Measurements from ENCODE around the gene RBM14. TPM values are rescaled to one million over a fixed set of nuclear protein-coding genes. Genes with fewer than 3 reads are reported as not detected.
"Not testable (repeated sequence)": the region's sequence is repeated elsewhere in the genome, so short reads cannot be mapped to it uniquely, and the experiment has no call there.

Gene RBM14
- polyA plus RNA-seq, 1 donor (not counting 4 experiments of a cell fraction or from before 2014, with no cell fraction given), result 16.6 TPM

GRCh38 chr11:66586136-66586535 lies 30.3 kb upstream of the RBM14 start:
- no peaks in the 10 kb centered on the region for H4K20me1 ChIP-seq (ENCODE audit: control insufficient read depth, extremely low read depth, insufficient read depth, low read length)
- H3K9ac ChIP-seq (ENCODE audit: control insufficient read depth, extremely low read depth, insufficient read depth, low read length), result no peak overlapping the region
- no peak overlapping the region for H3K27ac ChIP-seq (ENCODE audit: control insufficient read depth, insufficient read depth, low read length)
- H3K4me1 ChIP-seq (ENCODE audit: control insufficient read depth, extremely low read depth, insufficient read depth, low read length), result no peaks in the 10 kb centered on the region
- no peak overlapping the region for H3K4me2 ChIP-seq (ENCODE audit: control insufficient read depth, extremely low read depth, insufficient read depth, low read depth, low read length)
- dilution Hi-C loops (cut with MboI; ENCODE audit: extremely low pct_ligation_motif_present, low sequenced_read_pairs), result no loop called here
- H3K9me1 ChIP-seq (ENCODE audit: control insufficient read depth, extremely low read depth, insufficient read depth, low read length), result no peaks in the 10 kb centered on the region
- FAIRE-seq (no peak), DNase-seq (ENCODE audit: low read depth, low spot score) (no peak)
- no peaks in the 10 kb centered on the region for H3K36me3 ChIP-seq (ENCODE audit: control insufficient read depth in 2 of 2, extremely low read depth in 1 of 2, insufficient read depth in 2 of 2, low read length in 2 of 2)
- H3K4me3 ChIP-seq (ENCODE audit: control insufficient read depth in 2 of 3, extremely low read depth in 1 of 3, insufficient read depth in 2 of 3, low read depth in 1 of 3, low read length in 3 of 3), result no peak overlapping the region
- H3K27me3 ChIP-seq (ENCODE audit: control insufficient read depth, extremely low read depth, insufficient read depth, low read length), result no peaks in the 10 kb centered on the region
- no peaks in the 10 kb centered on the region for H3K9me3 ChIP-seq (ENCODE audit: control insufficient read depth, low read depth, low read length)
- TF ChIP-seq CTCF (optimal IDR thresholded peaks at IDR 0.05 in 1 of 3, IDR thresholded peaks at IDR 0.05 in 1 of 3, conservative IDR thresholded peaks at IDR 0.05 in 1 of 3; ENCODE audit: extremely low read depth in 1 of 3, insufficient read depth in 2 of 3, low read length in 3 of 3) (no peak), EZH2 (IDR thresholded peaks at IDR 0.05; ENCODE audit: low read length) (no peak)
- no peaks in the 10 kb centered on the region for H3K79me2 ChIP-seq (ENCODE audit: control insufficient read depth, insufficient read depth, low read length)
- no peak overlapping the region for H2AFZ ChIP-seq (ENCODE audit: control insufficient read depth, low read length)

- H3K79me2 ChIP-seq (ENCODE audit: control insufficient read depth, insufficient read depth, low read length); H3K9ac ChIP-seq (ENCODE audit: control insufficient read depth, extremely low read depth, insufficient read depth, low read length); H3K9me3 ChIP-seq (ENCODE audit: control insufficient read depth, low read depth, low read length); H3K27ac ChIP-seq (ENCODE audit: control insufficient read depth, insufficient read depth, low read length); DNase-seq (ENCODE audit: low read depth, low spot score); H3K4me3 ChIP-seq (ENCODE audit: control insufficient read depth in 2 of 3, extremely low read depth in 1 of 3, insufficient read depth in 2 of 3, low read depth in 1 of 3, low read length in 3 of 3); dilution Hi-C loops (cut with MboI; ENCODE audit: extremely low pct_ligation_motif_present, low sequenced_read_pairs); H2AFZ ChIP-seq (ENCODE audit: control insufficient read depth, low read length); H4K20me1 ChIP-seq (ENCODE audit: control insufficient read depth, extremely low read depth, insufficient read depth, low read length); H3K36me3 ChIP-seq (ENCODE audit: control insufficient read depth in 2 of 2, extremely low read depth in 1 of 2, insufficient read depth in 2 of 2, low read length in 2 of 2); H3K27me3 ChIP-seq (ENCODE audit: control insufficient read depth, extremely low read depth, insufficient read depth, low read length); H3K4me2 ChIP-seq (ENCODE audit: control insufficient read depth, extremely low read depth, insufficient read depth, low read depth, low read length); FAIRE-seq; H3K9me1 ChIP-seq (ENCODE audit: control insufficient read depth, extremely low read depth, insufficient read depth, low read length): not testable (repeated sequence)
- peaks cover 11% of the 10 kb centered on the region for H3K4me1 ChIP-seq (ENCODE audit: control insufficient read depth, extremely low read depth, insufficient read depth, low read length)
These were observed 27.1 kb upstream of the RBM14 start for GRCh38 chr11:66589315-66589714.

GRCh38 chr11:66589996-66590675 lies 26.3 kb upstream of the RBM14 start:
- H3K4me2 ChIP-seq (ENCODE audit: control insufficient read depth, extremely low read depth, insufficient read depth, low read depth, low read length), result no peak overlapping the region
- no peak for DNase-seq (ENCODE audit: low read depth, low spot score)
- peaks cover 11% of the 10 kb centered on the region for H3K4me1 ChIP-seq (ENCODE audit: control insufficient read depth, extremely low read depth, insufficient read depth, low read length)
- FAIRE-seq, result no peak
- no peaks in the 10 kb centered on the region for H3K27me3 ChIP-seq (ENCODE audit: control insufficient read depth, extremely low read depth, insufficient read depth, low read length)
- no peaks in the 10 kb centered on the region for H3K9me1 ChIP-seq (ENCODE audit: control insufficient read depth, extremely low read depth, insufficient read depth, low read length)
- H3K27ac ChIP-seq (ENCODE audit: control insufficient read depth, insufficient read depth, low read length), result no peak overlapping the region
- no peak overlapping the region for H2AFZ ChIP-seq (ENCODE audit: control insufficient read depth, low read length)
- no peaks in the 10 kb centered on the region for H3K36me3 ChIP-seq (ENCODE audit: control insufficient read depth in 2 of 2, extremely low read depth in 1 of 2, insufficient read depth in 2 of 2, low read length in 2 of 2)
- H3K79me2 ChIP-seq (ENCODE audit: control insufficient read depth, insufficient read depth, low read length), result peaks cover 6% of the 10 kb centered on the region
- TF ChIP-seq CTCF (optimal IDR thresholded peaks at IDR 0.05 in 1 of 3, IDR thresholded peaks at IDR 0.05 in 1 of 3, conservative IDR thresholded peaks at IDR 0.05 in 1 of 3; ENCODE audit: extremely low read depth in 1 of 3, insufficient read depth in 2 of 3, low read length in 3 of 3), result no peak
- TF ChIP-seq EZH2 (IDR thresholded peaks at IDR 0.05; ENCODE audit: low read length), result no peak
- no peaks in the 10 kb centered on the region for H3K9me3 ChIP-seq (ENCODE audit: control insufficient read depth, low read depth, low read length)
- dilution Hi-C loops (cut with MboI; ENCODE audit: extremely low pct_ligation_motif_present, low sequenced_read_pairs), result no loop called here
- H3K4me3 ChIP-seq (ENCODE audit: control insufficient read depth in 2 of 3, extremely low read depth in 1 of 3, insufficient read depth in 2 of 3, low read depth in 1 of 3, low read length in 3 of 3), result no peak overlapping the region
- H4K20me1 ChIP-seq (ENCODE audit: control insufficient read depth, extremely low read depth, insufficient read depth, low read length), result no peaks in the 10 kb centered on the region
- H3K9ac ChIP-seq (ENCODE audit: control insufficient read depth, extremely low read depth, insufficient read depth, low read length), result no peak overlapping the region

Measured in keratinocyte (primary cell).